GM12873 (cell line): ENCODE measurements around the gene SUCLG1.

Experiments
- CTCF ChIP-seq: IDR thresholded peaks from 2 replicates; pipeline ENCODE4 v1.5.1; 2012; ENCODE audit warnings: low read depth, mild to moderate bottlenecking, moderate library complexity, low read length, control low read depth; ENCODE audit not compliant: insufficient read depth; ENCODE audit errors: missing control alignments

SUCLG1 gene

DNA sequence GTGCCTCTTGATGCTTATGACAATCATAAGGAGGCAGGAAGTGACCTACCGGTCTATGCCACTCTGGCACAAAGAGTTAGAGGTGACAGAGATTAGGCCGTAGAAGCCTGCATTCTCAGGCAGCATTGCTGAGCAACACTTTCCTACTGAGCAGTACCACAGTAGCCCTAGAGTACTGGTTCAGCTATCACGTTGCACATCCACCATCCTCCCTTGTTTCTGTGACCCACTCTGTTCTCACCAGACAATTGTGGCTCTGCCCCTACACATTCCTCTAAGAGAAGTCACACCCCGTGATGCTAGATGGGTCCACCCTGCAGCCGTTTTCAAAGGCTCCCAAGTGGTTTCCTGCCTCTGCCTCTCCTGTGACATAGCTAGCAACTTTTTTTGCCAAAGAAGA is 22.6 kb upstream of the SUCLG1 start:
- no peak for TF ChIP-seq CTCF

DNA sequence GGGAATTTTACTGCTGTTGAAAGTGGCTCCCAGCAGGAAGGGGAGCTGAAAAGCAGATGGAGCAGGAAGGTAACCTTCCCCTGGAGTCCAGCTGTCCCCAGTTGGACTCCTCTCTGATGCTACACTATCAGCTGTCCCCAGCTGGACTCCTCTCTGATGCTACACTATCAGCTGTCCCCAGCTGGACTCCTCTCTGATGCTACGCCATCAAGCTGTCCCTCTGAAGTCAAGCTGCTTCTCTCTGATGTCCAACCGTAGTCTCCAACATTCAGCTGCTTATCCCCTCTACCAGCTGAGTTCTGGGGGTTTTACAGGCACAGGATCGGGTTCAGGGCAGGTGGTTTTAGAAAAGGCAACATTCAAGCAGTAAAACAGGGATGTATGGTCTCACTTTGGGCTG is 19.8 kb upstream of the SUCLG1 start:
- TF ChIP-seq CTCF: no peak

GRCh38 chr2:84477886-84478285 is 18.8 kb upstream of the SUCLG1 start:
- TF ChIP-seq CTCF: no peak

DNA sequence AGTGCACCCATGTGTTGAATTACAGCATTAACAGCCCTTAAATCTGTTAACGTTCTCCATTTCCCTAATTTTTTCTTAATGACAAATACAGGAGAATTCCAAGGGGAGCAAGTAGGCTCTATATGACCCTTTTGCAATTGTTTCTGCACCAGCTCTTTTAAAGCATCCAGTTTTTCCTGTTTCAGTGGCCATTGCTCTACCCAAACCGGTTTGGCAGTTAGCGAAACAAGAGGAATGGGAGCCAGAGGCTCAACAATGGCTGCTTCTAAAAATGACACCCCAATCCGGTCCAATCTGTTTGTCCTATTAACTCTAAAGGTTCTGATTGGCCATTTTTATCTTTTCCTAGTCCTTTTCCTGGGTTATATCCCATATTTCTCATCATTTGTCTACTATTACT is 15.1 kb upstream of the SUCLG1 start:
- TF ChIP-seq CTCF: no peak

DNA sequence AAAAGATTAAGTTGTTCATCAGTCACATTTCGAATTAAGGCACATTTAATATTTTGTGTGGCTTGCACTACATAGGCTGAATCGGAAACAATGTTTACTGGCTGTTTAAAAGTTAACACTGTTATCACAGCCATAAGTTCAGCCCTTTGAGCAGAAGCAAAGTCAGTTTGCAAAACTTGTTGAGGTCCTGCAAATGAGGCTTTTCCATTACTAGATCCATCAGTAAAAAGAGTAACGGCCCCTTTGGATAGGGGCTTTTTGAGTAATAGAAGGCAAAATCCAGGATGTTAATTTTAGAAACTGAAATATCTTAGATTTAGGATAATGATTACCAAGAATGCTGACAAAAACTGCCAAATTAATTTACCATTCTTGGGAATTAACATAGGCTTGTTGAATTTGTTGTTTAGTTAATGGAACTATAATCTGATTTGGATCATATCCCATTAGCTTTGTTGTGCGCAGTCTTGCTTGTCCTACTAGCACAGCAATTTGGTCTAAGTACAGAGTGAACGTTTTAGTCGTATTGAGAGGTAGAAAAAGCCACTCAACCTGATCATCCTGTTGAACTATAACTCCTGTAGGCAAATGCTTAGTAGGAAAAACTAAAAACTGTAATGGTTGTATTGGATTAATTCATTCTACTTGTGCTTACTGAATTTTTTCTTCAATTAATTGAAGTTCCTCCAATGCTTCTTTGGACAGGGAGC is 13.9 kb upstream of the SUCLG1 start:
- no peak for TF ChIP-seq CTCF

DNA sequence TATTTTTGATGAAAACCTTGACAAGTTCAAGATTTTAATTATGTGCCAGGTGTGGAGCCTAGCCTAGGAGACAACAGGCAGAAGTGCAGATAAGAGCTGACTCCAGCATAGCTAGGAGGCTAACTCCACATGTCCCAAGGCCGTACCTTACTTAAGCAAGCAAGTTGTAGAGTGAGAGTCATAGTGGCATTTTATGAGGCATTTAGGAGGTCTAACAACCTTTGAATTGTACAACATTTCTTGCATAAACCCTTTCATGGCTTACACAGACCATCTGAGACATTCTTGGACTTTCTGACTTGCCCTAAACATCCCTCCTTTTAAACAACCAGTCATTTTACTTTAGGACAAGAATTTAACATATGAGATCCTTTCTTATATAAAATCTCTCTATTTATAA is 8.3 kb upstream of the SUCLG1 start:
- TF ChIP-seq CTCF: no peak

GRCh38 chr2:84461310-84461709 is 2.2 kb upstream of the SUCLG1 start:
- no peak for TF ChIP-seq CTCF
